ENCODE measurements around the gene LYRM1.

Gene LYRM1

GRCh38 chr16:20867585-20867984 is 33.0 kb upstream of the LYRM1 start:
- no peaks in the 10 kb centered on the region for H3K9me3 ChIP-seq (ENCODE audit: low read length)
- no peaks in the 10 kb centered on the region for H3K4me1 ChIP-seq (ENCODE audit: insufficient read depth, low read length, severe bottlenecking)
- H3K9ac ChIP-seq (ENCODE audit: low read length), result no peak overlapping the region
- H3K27ac ChIP-seq (ENCODE audit: low read depth, low read length, poor library complexity, severe bottlenecking), result no peak overlapping the region
- H3K79me2 ChIP-seq (ENCODE audit: insufficient read depth, low read length), result no peaks in the 10 kb centered on the region
- H3K27me3 ChIP-seq (ENCODE audit: insufficient read depth, low read length), result no peaks in the 10 kb centered on the region
- no peaks in the 10 kb centered on the region for H3K9me2 ChIP-seq (ENCODE audit: low read depth, low read length)
- no peak overlapping the region for H3K4me3 ChIP-seq (ENCODE audit: low read depth, low read length, poor library complexity, severe bottlenecking)
- no peak overlapping the region for H2AFZ ChIP-seq (ENCODE audit: low read length)
- no peaks in the 10 kb centered on the region for H4K20me1 ChIP-seq (ENCODE audit: insufficient read depth, low read length)
- TF ChIP-seq CTCF (IDR thresholded peaks at IDR 0.05; ENCODE audit: low read length), result no peak
- TF ChIP-seq EZH2 (IDR thresholded peaks at IDR 0.05; ENCODE audit: borderline replicate concordance, low read length), result no peak
- no peaks in the 10 kb centered on the region for H3F3A ChIP-seq (ENCODE audit: insufficient read depth, low read length)
- no peaks in the 10 kb centered on the region for H3K36me3 ChIP-seq (ENCODE audit: insufficient read depth, low read length)
- H3K4me2 ChIP-seq (ENCODE audit: low read length), result no peak overlapping the region

- Histone ChIP-seq H3K4me2 (ENCODE audit: low read length) (no peak overlapping the region), H2AFZ (ENCODE audit: low read length) (no peak overlapping the region), H3K4me3 (ENCODE audit: low read depth, low read length, poor library complexity, severe bottlenecking) (no peak overlapping the region), H3K9ac (ENCODE audit: low read length) (no peak overlapping the region), H3K27ac (ENCODE audit: low read depth, low read length, poor library complexity, severe bottlenecking) (no peak overlapping the region), H3K36me3 (ENCODE audit: insufficient read depth, low read length) (no peaks in the 10 kb centered on the region), H3K27me3 (ENCODE audit: insufficient read depth, low read length) (no peaks in the 10 kb centered on the region), H3K9me3 (ENCODE audit: low read length) (no peaks in the 10 kb centered on the region), H3K9me2 (ENCODE audit: low read depth, low read length) (no peaks in the 10 kb centered on the region), H3K79me2 (ENCODE audit: insufficient read depth, low read length) (no peaks in the 10 kb centered on the region), H3F3A (ENCODE audit: insufficient read depth, low read length) (no peaks in the 10 kb centered on the region), H3K4me1 (ENCODE audit: insufficient read depth, low read length, severe bottlenecking) (no peaks in the 10 kb centered on the region), H4K20me1 (ENCODE audit: insufficient read depth, low read length) (no peaks in the 10 kb centered on the region)
- TF ChIP-seq CTCF (IDR thresholded peaks at IDR 0.05; ENCODE audit: low read length) (no peak), EZH2 (IDR thresholded peaks at IDR 0.05; ENCODE audit: borderline replicate concordance, low read length) (no peak)
These were observed 31.7 kb upstream of the LYRM1 start for GRCh38 chr16:20868890-20869289.

GRCh38 chr16:20870122-20870820 is 30.3 kb upstream of the LYRM1 start:
- no peak overlapping the region for H2AFZ ChIP-seq (ENCODE audit: low read length)
- H3K9me2 ChIP-seq (ENCODE audit: low read depth, low read length), result no peaks in the 10 kb centered on the region
- no peaks in the 10 kb centered on the region for H3K79me2 ChIP-seq (ENCODE audit: insufficient read depth, low read length)
- peaks cover 11% of the 10 kb centered on the region for H3K4me1 ChIP-seq (ENCODE audit: insufficient read depth, low read length, severe bottlenecking)
- H4K20me1 ChIP-seq (ENCODE audit: insufficient read depth, low read length), result no peaks in the 10 kb centered on the region
- H3K9ac ChIP-seq (ENCODE audit: low read length), result no peak overlapping the region
- TF ChIP-seq CTCF (IDR thresholded peaks at IDR 0.05; ENCODE audit: low read length) (no peak), EZH2 (IDR thresholded peaks at IDR 0.05; ENCODE audit: borderline replicate concordance, low read length) (no peak)
- no peaks in the 10 kb centered on the region for H3K27me3 ChIP-seq (ENCODE audit: insufficient read depth, low read length)
- no peaks in the 10 kb centered on the region for H3K36me3 ChIP-seq (ENCODE audit: insufficient read depth, low read length)
- H3K9me3 ChIP-seq (ENCODE audit: low read length), result no peaks in the 10 kb centered on the region
- H3K4me3 ChIP-seq (ENCODE audit: low read depth, low read length, poor library complexity, severe bottlenecking), result no peak overlapping the region
- H3K27ac ChIP-seq (ENCODE audit: low read depth, low read length, poor library complexity, severe bottlenecking), result no peak overlapping the region
- no peak overlapping the region for H3K4me2 ChIP-seq (ENCODE audit: low read length)
- H3F3A ChIP-seq (ENCODE audit: insufficient read depth, low read length), result no peaks in the 10 kb centered on the region
